ENCODE measurements around the gene PHF10. TPM values are rescaled to one million over a fixed set of nuclear protein-coding genes. Genes with fewer than 3 reads are reported as not detected.

Gene PHF10
- total and polyA plus RNA-seq, 2 of the 4 experiments (the other 2 are of a cell fraction) = 7.3 to 15.9 TPM

DNA sequence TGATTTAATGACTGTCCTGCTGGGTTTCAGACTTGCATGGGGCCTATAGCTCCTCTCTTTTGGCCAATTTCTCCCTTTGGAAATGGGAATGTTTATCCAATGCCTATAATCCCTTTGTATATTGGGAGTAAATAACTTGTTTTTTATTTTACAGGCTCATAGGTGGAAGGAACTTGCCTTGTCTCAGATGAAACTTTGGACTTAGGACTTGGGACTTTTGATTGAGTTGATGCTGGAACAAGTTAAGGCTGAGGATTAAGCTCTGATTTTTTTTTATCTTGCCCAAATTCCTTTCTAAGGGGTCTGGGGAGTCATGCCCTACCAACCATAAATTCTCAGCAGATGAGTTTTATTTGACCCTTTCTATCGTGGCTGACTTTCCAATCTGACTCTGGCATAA lies 46.0 kb downstream of the PHF10 start:
- Histone ChIP-seq H2BK15ac (ENCODE audit: low read depth, low read length) (no peak overlapping the region), H3K4ac (ENCODE audit: low read depth, low read length) (no peak overlapping the region), H3K4me2 (ENCODE audit: low read depth, low read length) (no peak overlapping the region), H3K18ac (ENCODE audit: low read depth, low read length) (no peak overlapping the region), H3K27me3 (ENCODE audit: control insufficient read depth, insufficient read depth, low read length) (no peaks in the 10 kb centered on the region), H3K36me3 (ENCODE audit: control insufficient read depth, insufficient read depth, low read length) (peaks cover 13% of the 10 kb centered on the region), H4K8ac (ENCODE audit: low read depth in 2 of 2, low read length in 2 of 2) (no peak overlapping the region), H3K79me1 (ENCODE audit: low read depth in 1 of 2, low read length in 2 of 2) (peaks cover 7 to 8% of the 10 kb centered on the region in 2 experiments; a peak in 3 of 4 replicates), H3K14ac (replicated peaks; ENCODE audit: low read depth, low read length) (no peak overlapping the region), H3K9ac (ENCODE audit: low read depth, low read length) (no peak overlapping the region), H3K23ac (ENCODE audit: low read depth, low read length) (no peak overlapping the region), H3K56ac (ENCODE audit: extremely low read depth, insufficient read depth, low read length) (no peak overlapping the region), H3K4me3 (ENCODE audit: insufficient read depth, low read depth, low read length) (no peak overlapping the region), H4K20me1 (ENCODE audit: insufficient read depth, low read length) (no peaks in the 10 kb centered on the region), H3K27ac (ENCODE audit: insufficient read depth, low read length) (no peak overlapping the region), H2BK20ac (ENCODE audit: low read depth, low read length) (no peak overlapping the region), H2BK5ac (ENCODE audit: low read depth, low read length, poor library complexity, severe bottlenecking) (no peak overlapping the region), H3K9me1 (ENCODE audit: insufficient read depth, low read length) (0 out of 2 replicates have a peak, but pooled peaks cover 2% of the 10 kb centered on the region), H3K9me3 (ENCODE audit: control insufficient read depth, insufficient read depth, low read length) (peaks cover 3% of the 10 kb centered on the region), H2AK5ac (ENCODE audit: low read depth, low read length) (no peak overlapping the region), H2BK120ac (ENCODE audit: low read depth, low read length) (no peak overlapping the region), H4K5ac (ENCODE audit: low read depth, low read length) (no peak overlapping the region), H2AK9ac (replicated peaks; ENCODE audit: low read depth, low read length, poor library complexity) (no peak overlapping the region), H2AFZ (replicated peaks; ENCODE audit: low read length, poor library complexity) (no peak overlapping the region), H4K91ac (ENCODE audit: insufficient read depth, low read depth, low read length) (no peak overlapping the region), H3K4me1 (ENCODE audit: control insufficient read depth, insufficient read depth, low read length) (no peaks in the 10 kb centered on the region)
- 100% methylated on average over 1 of the region's 1 CpG; no CpG with 5 or more reads in 1 of the 2 experiments for WGBS, 2 experiments (ENCODE audit: extremely low coverage in 2 of 2, insufficient read length in 1 of 2)
- ATAC-seq (ENCODE audit: low read depth) (no peak), DNase-seq (no peak)
- dilution Hi-C loops (cut with HindIII; ENCODE audit: low sequenced_read_pairs, unreplicated experiment) (no loop called here), in situ Hi-C loops (cut with MboI; ENCODE audit: low sequenced_read_pairs) (no loop called here), intact Hi-C loops (cut with micrococcal nuclease) (no loop called here)
- ChIA-PET CTCF (no interaction called here), POLR2A (ENCODE audit: unreplicated experiment) (no interaction called here)
- TF ChIP-seq RAD21 (IDR thresholded peaks at IDR 0.05; ENCODE audit: low read length) (no peak), SMC3 (IDR thresholded peaks at IDR 0.05; ENCODE audit: low read depth, low read length) (no peak), CTCF (conservative IDR thresholded peaks at IDR 0.05; ENCODE audit: low read depth, low read length) (no peak), NFE2L2 (IDR thresholded peaks at IDR 0.05; ENCODE audit: low read depth, low read length) (no peak), CHD1 (IDR thresholded peaks at IDR 0.05; ENCODE audit: low read depth, low read length) (no peak), RCOR1 (IDR thresholded peaks at IDR 0.05; ENCODE audit: insufficient replicate concordance, low read length) (no peak), FOS (IDR thresholded peaks at IDR 0.05; ENCODE audit: low read depth, low read length) (no peak), RFX5 (IDR thresholded peaks at IDR 0.05; ENCODE audit: low read depth, low read length) (no peak), CEBPB (IDR thresholded peaks at IDR 0.05; ENCODE audit: low read depth, low read length) (no peak), POLR2A (IDR thresholded peaks at IDR 0.05; ENCODE audit: low read depth, low read length) (no peak), BHLHE40 (IDR thresholded peaks at IDR 0.05; ENCODE audit: low read depth, low read length) (no peak), MAZ (IDR thresholded peaks at IDR 0.05; ENCODE audit: borderline replicate concordance, low read depth, low read length) (no peak), MXI1 (IDR thresholded peaks at IDR 0.05; ENCODE audit: borderline replicate concordance, low read depth, low read length) (no peak), MAFK (IDR thresholded peaks at IDR 0.05; ENCODE audit: low read depth, low read length) (no peak)
- TF ChIP-seq, protein P1, sequence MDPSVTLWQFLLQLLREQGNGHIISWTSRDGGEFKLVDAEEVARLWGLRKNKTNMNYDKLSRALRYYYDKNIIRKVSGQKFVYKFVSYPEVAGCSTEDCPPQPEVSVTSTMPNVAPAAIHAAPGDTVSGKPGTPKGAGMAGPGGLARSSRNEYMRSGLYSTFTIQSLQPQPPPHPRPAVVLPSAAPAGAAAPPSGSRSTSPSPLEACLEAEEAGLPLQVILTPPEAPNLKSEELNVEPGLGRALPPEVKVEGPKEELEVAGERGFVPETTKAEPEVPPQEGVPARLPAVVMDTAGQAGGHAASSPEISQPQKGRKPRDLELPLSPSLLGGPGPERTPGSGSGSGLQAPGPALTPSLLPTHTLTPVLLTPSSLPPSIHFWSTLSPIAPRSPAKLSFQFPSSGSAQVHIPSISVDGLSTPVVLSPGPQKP (IDR thresholded peaks at IDR 0.05; ENCODE audit: borderline replicate concordance, low read depth, low read length) = no peak
- TF ChIP-seq, protein P2, sequence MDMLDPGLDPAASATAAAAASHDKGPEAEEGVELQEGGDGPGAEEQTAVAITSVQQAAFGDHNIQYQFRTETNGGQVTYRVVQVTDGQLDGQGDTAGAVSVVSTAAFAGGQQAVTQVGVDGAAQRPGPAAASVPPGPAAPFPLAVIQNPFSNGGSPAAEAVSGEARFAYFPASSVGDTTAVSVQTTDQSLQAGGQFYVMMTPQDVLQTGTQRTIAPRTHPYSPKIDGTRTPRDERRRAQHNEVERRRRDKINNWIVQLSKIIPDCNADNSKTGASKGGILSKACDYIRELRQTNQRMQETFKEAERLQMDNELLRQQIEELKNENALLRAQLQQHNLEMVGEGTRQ (IDR thresholded peaks at IDR 0.05; ENCODE audit: low read depth, low read length) = no peak
- no TSS peak for BruUV-seq (replicated peaks)

Data from IMR-90 (cell line).